Thyroid gland (tissue), 4 donors: ENCODE results near the gene SDC4. TPM values are rescaled to one million over a fixed set of nuclear protein-coding genes. Genes with fewer than 3 reads are reported as not detected.

Experiments used
- DNase-seq, 2 donors: peaks; one replicate each; pipeline ENCODE4 v3.0.0-alpha.2; 2019
- H3K27ac ChIP-seq, 3 donors: fragments of 200-600 bp; sonication (generic); 1 replicate in 2 of 3; 2 replicates in 1 of 3; pipeline ENCODE4 v1.5.1; 2016 to 2019; ENCODE audit warnings: mild to moderate bottlenecking in 1 of 3, moderate library complexity in 1 of 3
- H3K27me3 ChIP-seq: fragments of 200-600 bp; sonication (generic); one replicate; pipeline ENCODE4 v1.5.1; 2019
- H3K36me3 ChIP-seq, 2 donors: fragments of 200-600 bp; sonication (generic); one replicate each; pipeline ENCODE4 v1.5.1; 2016 to 2019
- H3K4me1 ChIP-seq, 2 donors: fragments of 200-600 bp; sonication (generic); one replicate each; pipeline ENCODE4 v1.5.1; 2017 to 2019
- H3K4me3 ChIP-seq, 3 donors: fragments of 200-600 bp; sonication (generic); replicated peaks in 1 of 3; 1 replicate in 2 of 3; 2 replicates in 1 of 3; pipeline ENCODE4 v1.5.1; 2016; ENCODE audit warnings: mild to moderate bottlenecking in 1 of 3
- H3K9me3 ChIP-seq: fragments of 200-600 bp; sonication (generic); one replicate; pipeline ENCODE4 v1.5.1; 2017
- POLR2A ChIP-seq, 2 donors: fragments of 450-650 bp; IDR thresholded peaks; one replicate each; pipeline ENCODE4 v1.6.1; 2017; ENCODE audit warnings: antibody characterized with exemption in 2 of 2, mild to moderate bottlenecking in 2 of 2, moderate library complexity in 1 of 2
- WGBS, 2 donors: methylation state at CpG; one replicate each; pipeline ENCODE4 v1.1.5; 2017; 5-methylcytosine and 5-hydroxymethylcytosine counted together
- intact Hi-C: fragments of 100-400 bp; cut with DNase I; formaldehyde crosslinking; loops from one replicate; pipeline ENCODE4 v1.15.1; 2023
- total RNA-seq, 4 donors: library from RNA; depleted of rRNA; stranded (reverse); fragments of >200 nt; gene quantifications; one replicate each; pipeline ENCODE4 v1.2.3, GENCODE V29; 2016
- TF ChIP-seq, protein P1 (sequence below), 6 experiments: fragments of 200-600 bp in 3 of 6; fragments of 450-650 bp in 3 of 6; sonication (generic) in 3 of 6; IDR thresholded peaks; one replicate each; pipeline ENCODE4 v1.5.1; 2016 to 2019; ENCODE audit warnings: antibody characterized with exemption in 6 of 6, mild to moderate bottlenecking in 2 of 6, inconsistent platforms in 1 of 6, moderate library complexity in 1 of 6

SDC4 gene
- total RNA-seq, 4 donors from 2014 or later = 35.5 to 101 (median 63.3) TPM

- 18 to 21% methylated on average over 1 of the region's 1 CpG for WGBS, 2 donors
- H3K27me3 ChIP-seq = no peaks in the 10 kb centered on the region
- no peaks in the 10 kb centered on the region for H3K9me3 ChIP-seq
- DNase-seq = peak; percentile 27 to 41
- no peaks in the 10 kb centered on the region for H3K36me3 ChIP-seq
- peak in 1 of 2 donors; percentile 5 for TF ChIP-seq POLR2A (IDR thresholded peaks at IDR 0.05)
- TF ChIP-seq, protein P1, sequence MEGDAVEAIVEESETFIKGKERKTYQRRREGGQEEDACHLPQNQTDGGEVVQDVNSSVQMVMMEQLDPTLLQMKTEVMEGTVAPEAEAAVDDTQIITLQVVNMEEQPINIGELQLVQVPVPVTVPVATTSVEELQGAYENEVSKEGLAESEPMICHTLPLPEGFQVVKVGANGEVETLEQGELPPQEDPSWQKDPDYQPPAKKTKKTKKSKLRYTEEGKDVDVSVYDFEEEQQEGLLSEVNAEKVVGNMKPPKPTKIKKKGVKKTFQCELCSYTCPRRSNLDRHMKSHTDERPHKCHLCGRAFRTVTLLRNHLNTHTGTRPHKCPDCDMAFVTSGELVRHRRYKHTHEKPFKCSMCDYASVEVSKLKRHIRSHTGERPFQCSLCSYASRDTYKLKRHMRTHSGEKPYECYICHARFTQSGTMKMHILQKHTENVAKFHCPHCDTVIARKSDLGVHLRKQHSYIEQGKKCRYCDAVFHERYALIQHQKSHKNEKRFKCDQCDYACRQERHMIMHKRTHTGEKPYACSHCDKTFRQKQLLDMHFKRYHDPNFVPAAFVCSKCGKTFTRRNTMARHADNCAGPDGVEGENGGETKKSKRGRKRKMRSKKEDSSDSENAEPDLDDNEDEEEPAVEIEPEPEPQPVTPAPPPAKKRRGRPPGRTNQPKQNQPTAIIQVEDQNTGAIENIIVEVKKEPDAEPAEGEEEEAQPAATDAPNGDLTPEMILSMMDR (IDR thresholded peaks at IDR 0.05) = no peak
- H3K4me1 ChIP-seq = peaks cover 91 to 99% of the 10 kb centered on the region in 2 donors
- H3K4me3 ChIP-seq = no peak overlapping the region
- H3K27ac ChIP-seq = peak overlapping the region; percentile 93 to 98 (median 97)
- intact Hi-C loops = no loop called here
Measured at GRCh38 chr20:45340951-45341350, 7.3 kb downstream of the SDC4 start.

DNA sequence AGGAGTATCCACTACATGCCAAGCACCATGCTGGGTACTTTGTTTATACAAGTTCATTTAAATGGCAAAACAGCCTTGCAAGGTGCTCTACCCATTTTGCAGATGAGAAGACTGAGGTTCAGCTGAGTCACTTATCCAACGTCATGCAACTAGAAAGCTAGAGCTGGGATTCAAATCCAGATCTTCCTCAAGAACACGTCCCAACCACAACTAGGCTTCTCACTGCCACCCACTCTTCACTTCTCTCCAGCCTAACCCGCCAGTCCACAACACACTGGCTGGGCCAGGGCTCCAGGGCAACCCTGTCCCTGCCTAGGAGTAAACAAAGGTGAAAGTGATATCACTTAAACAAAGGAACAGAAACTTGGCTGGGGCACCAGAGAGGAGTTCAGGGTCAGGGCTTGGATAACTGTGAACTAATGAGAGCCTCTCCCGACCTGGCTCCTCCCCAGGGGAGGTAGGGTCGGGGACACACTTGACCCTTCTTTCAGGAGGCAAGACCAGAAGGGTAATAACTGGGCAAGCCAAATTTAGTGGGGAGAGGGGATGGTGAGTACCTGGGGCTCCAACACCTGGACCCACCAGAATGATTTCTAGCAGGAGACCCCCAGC lies 7.9 kb downstream of the SDC4 start:
- H3K4me1 ChIP-seq = peaks cover 85 to 94% of the 10 kb centered on the region in 2 donors
- no peak overlapping the region for H3K4me3 ChIP-seq
- WGBS, 2 donors = 55 to 61% methylated on average over 5 of the region's 5 CpGs
- DNase-seq = peak; percentile 57 to 70
- peak overlapping the region; percentile 93 to 98 (median 97) for H3K27ac ChIP-seq
- no peak for TF ChIP-seq POLR2A (IDR thresholded peaks at IDR 0.05)
- TF ChIP-seq, protein P1 (IDR thresholded peaks at IDR 0.05) = no peak
- no peaks in the 10 kb centered on the region for H3K9me3 ChIP-seq
- intact Hi-C loops = no loop called here
- peaks cover 0 to 4% of the 10 kb centered on the region in 2 donors for H3K36me3 ChIP-seq
- H3K27me3 ChIP-seq = no peaks in the 10 kb centered on the region

- intact Hi-C loops = no loop called here
- peak overlapping the region; percentile 93 to 98 (median 97) for H3K27ac ChIP-seq
- DNase-seq = no peak
- WGBS, 2 donors = 96 to 100% methylated on average over 2 of the region's 2 CpGs
- peaks cover 3 to 4% of the 10 kb centered on the region in 2 donors for H3K36me3 ChIP-seq
- no peak overlapping the region for H3K4me3 ChIP-seq
- TF ChIP-seq, protein P1 (IDR thresholded peaks at IDR 0.05) = no peak
- no peak for TF ChIP-seq POLR2A (IDR thresholded peaks at IDR 0.05)
- H3K4me1 ChIP-seq = peaks cover 80 to 88% of the 10 kb centered on the region in 2 donors
- no peaks in the 10 kb centered on the region for H3K27me3 ChIP-seq
- no peaks in the 10 kb centered on the region for H3K9me3 ChIP-seq
Measured at GRCh38 chr20:45339799-45340198, 8.4 kb downstream of the SDC4 start.

- H3K4me1 ChIP-seq = peaks cover 73 to 81% of the 10 kb centered on the region in 2 donors
- DNase-seq = no peak
- TF ChIP-seq POLR2A (IDR thresholded peaks at IDR 0.05) = no peak
- TF ChIP-seq, protein P1 (IDR thresholded peaks at IDR 0.05) = no peak
- H3K9me3 ChIP-seq = no peaks in the 10 kb centered on the region
- intact Hi-C loops = no loop called here
- peaks cover 3 to 4% of the 10 kb centered on the region in 2 donors for H3K36me3 ChIP-seq
- peak overlapping the region; percentile 79 to 97 (median 93) for H3K27ac ChIP-seq
- WGBS, 2 donors = 85 to 97% methylated on average over 3 to 6 of the region's 6 CpGs
- H3K4me3 ChIP-seq = no peak overlapping the region
- H3K27me3 ChIP-seq = no peaks in the 10 kb centered on the region
Measured at GRCh38 chr20:45339084-45339483, 9.1 kb downstream of the SDC4 start.
